ENCODE data around the gene TMEM222.
A peak's percentile ranks its signal among the peaks of the same experiment; 100 is the strongest.

The TMEM222 gene

GRCh38 chr1:27360159-27361043 is 38.4 kb downstream of the TMEM222 start:
- DNase-seq: no peak

DNA sequence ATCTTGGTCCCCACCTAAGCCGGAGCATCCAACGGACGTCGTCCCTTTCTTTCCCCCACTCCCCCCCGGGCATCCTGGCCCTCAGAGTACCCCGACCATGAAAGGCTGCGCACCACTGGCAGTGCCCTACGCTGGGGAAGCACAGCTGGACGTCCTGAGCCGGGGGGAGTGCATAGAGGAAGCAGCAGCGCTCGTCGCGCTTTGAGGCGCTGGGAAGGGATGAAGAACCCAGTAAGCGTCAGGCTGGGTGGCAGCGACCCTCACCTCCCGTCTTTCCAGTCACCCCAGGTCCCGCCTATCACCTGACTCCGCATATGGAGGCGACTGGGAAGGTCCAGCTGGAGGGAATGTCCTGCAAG is 39.1 kb downstream of the TMEM222 start:
- no peak for DNase-seq

DNA sequence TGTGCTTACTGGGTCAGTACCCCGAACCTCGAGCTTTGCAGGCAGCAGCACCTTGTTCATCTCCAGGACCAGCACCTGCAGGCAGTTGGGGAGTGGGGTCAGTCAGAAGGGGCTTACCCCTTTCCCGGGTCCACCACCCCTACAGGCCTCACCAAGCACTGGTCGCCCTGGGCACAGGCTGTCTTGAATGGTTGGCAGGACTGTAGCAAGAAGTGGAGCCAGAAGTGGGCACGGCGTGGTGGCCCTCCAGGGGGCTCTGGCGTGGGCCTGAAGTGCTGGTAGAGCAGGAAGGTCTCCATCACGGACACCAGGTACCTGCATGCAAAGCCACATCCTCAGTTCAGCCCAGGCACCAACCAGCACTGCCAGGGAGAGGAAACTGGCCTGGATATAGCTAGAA is 39.6 kb downstream of the TMEM222 start:
- no peak for DNase-seq

DNA sequence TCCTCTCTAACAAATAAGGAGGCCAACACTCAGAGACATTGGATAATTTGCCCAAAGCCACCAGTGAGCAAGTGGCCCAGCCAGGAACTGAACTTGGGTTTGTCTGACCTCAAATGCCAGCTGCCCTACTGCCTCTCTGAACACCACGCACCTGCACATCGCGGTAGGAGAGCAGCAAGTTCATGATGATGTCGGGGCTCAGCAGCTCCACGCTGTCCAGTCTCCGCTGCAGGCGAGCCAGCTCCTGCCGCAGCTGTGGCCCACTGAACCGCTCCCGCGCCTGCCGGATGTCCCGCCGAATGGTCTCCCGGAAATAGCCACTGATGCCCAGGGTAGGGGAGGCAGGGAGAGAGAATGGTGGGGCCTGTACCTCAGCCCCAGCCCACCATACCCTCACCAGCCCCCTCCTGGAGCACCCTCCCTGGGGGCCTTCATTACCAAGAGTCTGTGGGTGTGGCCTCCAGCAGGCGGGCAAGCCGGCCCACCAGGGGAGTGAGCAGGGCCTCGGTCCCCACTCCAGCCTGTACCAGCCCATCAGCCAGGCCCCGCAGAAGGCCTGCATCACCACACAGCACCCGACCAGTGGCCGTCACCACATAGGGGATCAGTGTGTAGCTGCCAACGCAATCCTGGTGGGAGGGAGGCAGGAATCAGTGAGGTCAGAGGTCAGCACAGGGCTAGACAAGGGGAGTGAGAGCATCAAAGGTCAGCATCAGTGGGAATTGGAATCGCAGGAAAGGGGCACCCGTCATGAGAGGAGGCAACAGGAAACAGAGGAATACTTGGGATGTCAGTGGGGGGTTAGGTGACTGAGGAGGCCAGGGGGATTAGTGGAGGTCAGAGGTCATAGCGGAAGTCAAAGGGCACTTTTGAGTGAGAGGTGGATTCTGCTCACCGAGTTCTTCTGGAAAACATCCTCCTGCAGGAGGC is 42.1 kb downstream of the TMEM222 start:
- DNase-seq: no peak

- DNase-seq: no peak
These were observed 42.9 kb downstream of the TMEM222 start for GRCh38 chr1:27364696-27365371.

GRCh38 chr1:27365372-27366112 is 43.6 kb downstream of the TMEM222 start:
- peak; percentile 29 for DNase-seq

- peak; percentile 32 for DNase-seq
These were observed 44.1 kb downstream of the TMEM222 start for GRCh38 chr1:27366113-27366410.

DNA sequence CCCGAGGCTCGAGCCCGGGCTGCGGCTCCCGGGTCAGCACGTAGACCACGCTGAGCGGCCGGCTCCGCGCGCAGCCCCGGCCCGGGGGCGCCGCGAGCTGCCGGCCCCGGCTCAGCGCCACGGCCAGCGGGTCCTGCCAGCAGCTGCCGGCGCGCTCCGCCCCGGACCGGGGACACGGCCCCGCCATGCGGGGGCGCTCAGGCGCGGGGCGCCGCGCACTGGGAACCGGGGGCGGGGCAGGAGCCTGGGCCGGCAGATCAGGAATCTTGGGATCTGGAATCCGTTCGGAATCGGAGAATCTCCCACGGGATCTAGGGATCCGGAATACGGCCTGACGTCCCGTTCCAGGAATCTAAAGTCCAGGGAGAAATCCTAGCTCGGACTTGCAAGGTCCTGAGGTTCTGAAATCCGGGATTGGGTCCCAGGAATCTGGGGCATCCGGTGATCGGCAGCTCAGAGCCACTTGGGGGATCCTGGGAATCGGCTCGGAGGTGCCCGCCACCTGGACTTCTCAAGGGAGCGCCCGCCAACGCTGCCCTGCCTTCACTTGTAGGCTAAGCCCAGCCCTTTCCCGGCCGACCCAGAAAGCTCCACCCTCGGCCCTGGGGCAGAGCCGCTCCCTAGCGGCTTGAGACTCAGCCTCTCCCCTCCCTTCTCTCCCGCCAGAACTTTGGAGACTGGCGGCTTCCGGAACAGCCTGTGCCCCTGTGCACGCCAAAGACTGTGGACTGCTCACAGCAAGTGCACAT is 44.6 kb downstream of the TMEM222 start, which contains the start of gene MAP3K6:
MAP3K6 (minus strand) TSS at position 551 of the 749 bp plus-strand sequence; CDS start at position 187, 364 bp downstream.
- DNase-seq: no peak

GRCh38 chr1:27367160-27367650 is 45.2 kb downstream of the TMEM222 start:
- DNase-seq: no peak

- DNase-seq: no peak
These were observed 47.1 kb downstream of the TMEM222 start for GRCh38 chr1:27368869-27369582.

- no peak for DNase-seq
These were observed 50.3 kb downstream of the TMEM222 start for GRCh38 chr1:27372022-27372807.

GRCh38 chr1:27372808-27373690 is 51.1 kb downstream of the TMEM222 start:
- no peak for DNase-seq

DNA sequence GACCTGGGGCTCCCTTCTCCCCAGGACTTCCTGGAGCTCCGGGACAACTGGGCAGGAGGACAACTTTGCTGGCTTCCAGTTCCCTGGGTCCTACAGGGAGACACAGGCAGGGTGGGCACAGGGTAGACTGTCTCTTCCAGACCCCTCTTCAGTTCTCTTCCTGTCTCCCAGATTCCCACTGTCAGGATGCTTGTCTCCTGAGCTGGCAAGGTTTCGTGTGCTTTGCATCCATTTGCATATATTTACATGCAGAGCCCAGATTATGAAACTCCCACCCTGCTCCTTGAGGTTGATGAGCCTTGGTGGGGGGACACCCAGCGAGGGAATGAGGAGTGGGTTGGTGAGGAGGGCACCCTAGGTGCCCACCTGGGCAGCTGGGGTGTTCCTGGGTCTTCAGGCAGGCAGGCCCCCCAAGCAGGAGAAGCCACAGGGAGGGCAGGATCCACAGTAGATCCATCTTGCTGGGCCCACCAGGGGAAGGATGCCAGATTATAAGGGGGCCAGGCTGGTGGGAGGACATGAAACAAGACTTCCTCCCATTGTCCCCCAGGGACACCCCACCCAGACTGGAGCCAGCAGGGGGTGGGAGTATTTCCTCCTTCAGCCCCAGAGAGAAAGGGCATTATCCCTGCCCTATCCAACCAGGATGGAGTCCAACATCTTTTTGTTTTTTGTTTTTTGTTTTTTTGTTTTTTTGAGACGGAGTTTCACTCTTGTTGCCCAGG is 52.6 kb downstream of the TMEM222 start, which contains the start of gene FCN3:
FCN3 (minus strand) TSS at position 463 of the 725 bp plus-strand sequence; CDS start at position 457, 6 bp downstream.
- no peak for DNase-seq

DNA sequence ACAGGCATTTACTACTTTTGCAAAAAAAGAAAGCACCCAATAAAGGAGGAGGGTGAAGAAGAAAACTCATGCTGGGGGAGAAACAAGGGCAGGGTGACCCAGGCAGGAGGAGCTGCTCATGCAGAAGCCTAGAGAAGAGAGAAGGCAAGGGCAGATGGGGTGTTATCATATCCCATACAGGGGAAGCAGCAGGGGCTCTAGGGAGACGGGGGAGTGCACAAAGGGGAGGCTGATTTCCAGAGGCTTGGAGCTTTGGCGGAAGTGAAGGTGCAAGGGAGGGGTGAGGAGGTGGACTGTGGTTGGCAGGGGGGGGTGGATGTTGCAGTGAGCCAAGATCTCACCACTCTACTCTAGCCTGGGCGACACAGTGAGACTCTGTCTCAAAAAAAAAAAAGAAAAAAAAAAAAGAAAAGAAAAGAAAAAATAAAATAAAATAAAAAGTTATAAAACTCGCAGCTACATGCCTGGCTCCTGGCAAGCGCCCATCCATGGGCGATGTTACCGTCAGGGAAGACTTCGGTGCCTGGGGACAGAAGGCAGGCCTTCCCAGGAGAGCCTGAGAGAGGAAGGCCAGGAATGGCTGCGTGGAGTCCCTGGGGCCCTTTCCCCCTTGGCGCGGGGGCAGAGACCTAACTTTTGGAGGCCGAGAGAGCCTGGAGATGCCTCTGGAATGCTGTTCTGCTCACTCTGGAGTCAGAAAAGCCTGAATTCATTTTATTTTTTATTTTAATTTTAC is 56.0 kb downstream of the TMEM222 start:
- DNase-seq: no peak

DNA sequence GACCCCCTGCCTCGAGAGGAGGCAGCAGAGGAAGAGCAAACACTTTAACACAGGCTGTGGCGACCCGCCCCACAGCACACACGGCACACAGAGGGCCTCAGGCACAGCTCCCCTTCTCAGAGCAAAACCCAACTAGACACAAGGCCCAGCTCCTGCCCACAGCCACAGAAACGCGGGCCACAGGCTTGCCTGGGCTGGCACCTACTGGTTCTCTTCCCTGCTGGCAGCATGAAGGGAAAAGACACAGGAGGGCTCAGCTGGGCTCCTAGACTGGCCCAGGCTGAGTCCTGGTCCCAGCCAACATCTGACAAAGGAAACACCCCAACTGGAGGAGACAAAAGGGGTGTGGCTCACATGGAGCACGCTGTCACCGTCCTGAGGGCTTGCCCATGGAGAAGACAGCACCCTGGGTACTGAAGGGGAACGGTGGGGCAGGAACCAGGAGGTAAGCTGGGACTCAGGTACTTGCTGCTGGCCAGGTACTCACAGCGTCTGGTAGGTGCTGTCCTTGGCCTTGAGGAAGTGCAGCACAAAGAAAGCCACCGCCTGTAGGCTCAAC is 57.7 kb downstream of the TMEM222 start:
- DNase-seq: no peak

GRCh38 chr1:27380224-27380623 is 58.3 kb downstream of the TMEM222 start:
- no peak for DNase-seq
